Measurements from ENCODE around the gene GPRC6A.

DNA sequence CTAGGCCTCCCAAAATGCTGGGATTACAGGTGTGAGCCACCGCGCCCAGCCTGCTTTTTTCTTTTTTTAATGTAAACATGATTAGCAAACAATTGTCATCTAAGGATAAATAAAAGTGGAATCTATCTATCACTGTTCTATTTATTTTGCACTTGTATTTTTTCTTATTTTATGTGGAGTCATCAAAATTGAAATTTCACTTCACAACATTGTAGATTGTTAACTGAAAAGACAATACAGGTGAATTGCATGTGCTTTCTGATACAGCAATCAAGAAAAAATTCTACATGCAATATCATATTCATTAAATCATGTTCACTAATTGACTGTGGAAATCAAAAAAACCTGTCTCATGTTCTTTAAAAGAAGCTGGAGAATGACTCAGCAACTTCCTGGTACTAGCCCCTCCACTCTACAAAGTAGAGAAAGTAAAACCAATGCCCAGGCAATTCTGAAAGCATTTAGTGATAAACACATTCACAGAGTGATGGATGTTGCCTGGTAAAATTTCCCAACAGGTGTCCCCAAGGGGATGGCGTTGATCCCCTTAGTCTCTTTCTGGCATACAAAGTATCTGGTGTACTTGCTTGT is 37.5 kb upstream of the GPRC6A start:
- TF ChIP-seq CTCF (conservative IDR thresholded peaks at IDR 0.05) (no peak), ZFX (IDR thresholded peaks at IDR 0.05) (no peak)

Data from C4-2B (cell line).